ENCODE results near the gene RRP15.

RRP15 gene

DNA sequence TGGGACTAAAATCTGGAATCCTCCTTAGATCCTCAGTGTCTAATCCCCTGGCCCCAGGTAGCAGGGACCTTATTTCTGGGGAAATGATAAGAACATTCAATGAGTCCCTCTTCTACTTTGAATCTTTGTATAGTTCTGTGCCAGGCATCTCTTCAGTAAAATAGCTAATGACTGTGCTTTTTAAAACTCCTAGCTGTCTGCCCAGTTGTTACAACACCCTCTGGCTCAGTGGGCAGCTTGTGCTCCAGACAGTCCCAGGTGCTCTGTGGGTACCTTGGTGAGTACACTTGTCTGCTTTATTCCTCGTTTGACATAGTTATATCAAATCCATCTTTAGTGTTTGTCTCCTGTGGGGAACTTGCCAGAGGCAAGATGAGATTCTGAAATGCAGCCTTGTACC, 78.0 kb downstream of the RRP15 start:
- Histone ChIP-seq H3K9me3 (ENCODE audit: insufficient read depth, low read depth, low read length) (no peaks in the 10 kb centered on the region), H3K9ac (ENCODE audit: low read depth, low read length) (no peak overlapping the region), H3K36me3 (ENCODE audit: insufficient read depth, low read length) (no peaks in the 10 kb centered on the region), H3K4me1 (ENCODE audit: insufficient read depth, low read length) (no peaks in the 10 kb centered on the region), H3K27me3 (ENCODE audit: insufficient read depth, low read length) (no peaks in the 10 kb centered on the region), H3K4me3 (ENCODE audit: low read length) (no peak overlapping the region), H3K27ac (ENCODE audit: low read depth, low read length) (no peak overlapping the region)
- WGBS = 100% methylated on average over 1 of the region's 1 CpG

DNA sequence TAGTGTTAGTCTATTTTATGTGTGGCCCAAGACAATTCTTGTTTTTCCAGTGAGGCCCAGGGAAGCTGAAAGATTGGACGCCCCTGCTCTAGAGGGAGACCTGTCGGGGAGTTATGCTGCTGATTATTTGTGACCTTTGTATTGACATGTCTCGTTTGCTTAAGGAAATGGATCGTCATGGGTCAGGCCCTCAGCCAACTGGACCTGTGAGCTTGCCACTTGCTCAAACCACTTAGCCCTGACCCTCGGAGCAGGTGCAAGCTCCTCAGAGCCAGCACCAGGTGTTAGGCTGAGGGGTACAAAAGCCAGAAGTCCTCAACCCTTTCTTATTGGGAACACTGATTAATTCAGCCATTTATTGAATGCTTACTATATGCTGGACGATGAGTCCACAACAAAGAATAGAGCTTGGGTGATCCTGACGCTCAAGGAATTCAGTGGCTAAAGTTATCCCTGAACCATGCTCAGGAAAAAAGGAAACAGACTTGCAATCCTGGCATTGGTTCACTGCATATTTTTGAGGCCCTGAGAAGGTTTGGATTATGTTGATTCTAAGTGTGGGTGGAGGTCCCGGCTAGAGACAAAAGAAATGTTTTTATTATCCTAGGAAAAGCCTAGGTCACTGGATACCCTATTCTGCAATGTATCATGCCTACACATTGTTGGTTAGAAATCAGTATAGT, 79.1 kb downstream of the RRP15 start:
- no peaks in the 10 kb centered on the region for H3K9me3 ChIP-seq (ENCODE audit: insufficient read depth, low read depth, low read length)
- H3K4me1 ChIP-seq (ENCODE audit: insufficient read depth, low read length) = no peaks in the 10 kb centered on the region
- H3K27me3 ChIP-seq (ENCODE audit: insufficient read depth, low read length) = no peaks in the 10 kb centered on the region
- no peak overlapping the region for H3K27ac ChIP-seq (ENCODE audit: low read depth, low read length)
- 95% methylated on average over 8 of the region's 8 CpGs for WGBS
- no peak overlapping the region for H3K4me3 ChIP-seq (ENCODE audit: low read length)
- no peak overlapping the region for H3K9ac ChIP-seq (ENCODE audit: low read depth, low read length)
- H3K36me3 ChIP-seq (ENCODE audit: insufficient read depth, low read length) = no peaks in the 10 kb centered on the region

DNA sequence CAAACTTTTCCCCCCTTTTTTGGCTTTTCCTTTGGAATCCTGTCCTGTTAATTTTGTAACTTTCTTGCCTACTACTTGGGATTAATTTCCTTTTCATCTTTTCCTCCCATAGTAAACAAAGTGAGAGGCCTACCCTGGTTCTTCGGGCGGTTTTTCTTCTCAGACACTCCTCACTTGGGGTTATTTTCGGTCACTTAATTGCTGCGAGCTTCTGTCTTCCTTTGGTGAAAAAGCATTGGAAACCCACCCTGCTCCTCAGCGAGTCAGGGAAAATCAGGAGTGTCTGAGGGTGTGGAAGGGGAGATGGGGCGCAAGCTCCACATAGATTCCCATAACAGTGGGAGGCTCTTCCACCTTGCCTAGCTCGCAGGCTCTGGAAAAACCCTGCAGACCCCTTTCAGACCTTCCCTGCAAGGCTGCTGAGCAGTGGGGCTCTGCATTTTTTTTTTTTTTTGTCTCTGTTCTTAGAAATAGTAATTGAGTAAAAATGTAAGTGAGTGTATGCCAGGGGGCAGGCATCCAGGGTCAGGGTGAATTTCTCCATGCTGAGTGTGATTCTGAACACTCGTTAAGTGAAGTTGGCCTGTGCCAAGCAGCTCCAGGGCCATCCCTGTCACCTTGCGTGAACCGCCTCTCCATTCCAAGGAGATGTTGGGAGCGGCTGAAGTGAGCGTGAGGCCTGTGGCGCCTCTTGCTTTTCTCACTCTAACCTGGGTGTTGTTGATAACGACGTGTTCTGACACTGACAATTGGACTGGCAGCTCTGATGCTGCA, 80.3 kb downstream of the RRP15 start:
- no peaks in the 10 kb centered on the region for H3K36me3 ChIP-seq (ENCODE audit: insufficient read depth, low read length)
- no peak overlapping the region for H3K27ac ChIP-seq (ENCODE audit: low read depth, low read length)
- H3K9me3 ChIP-seq (ENCODE audit: insufficient read depth, low read depth, low read length) = no peaks in the 10 kb centered on the region
- H3K4me1 ChIP-seq (ENCODE audit: insufficient read depth, low read length) = no peaks in the 10 kb centered on the region
- H3K4me3 ChIP-seq (ENCODE audit: low read length) = no peak overlapping the region
- H3K27me3 ChIP-seq (ENCODE audit: insufficient read depth, low read length) = no peaks in the 10 kb centered on the region
- H3K9ac ChIP-seq (ENCODE audit: low read depth, low read length) = no peak overlapping the region
- 94% methylated on average over 14 of the region's 15 CpGs for WGBS

DNA sequence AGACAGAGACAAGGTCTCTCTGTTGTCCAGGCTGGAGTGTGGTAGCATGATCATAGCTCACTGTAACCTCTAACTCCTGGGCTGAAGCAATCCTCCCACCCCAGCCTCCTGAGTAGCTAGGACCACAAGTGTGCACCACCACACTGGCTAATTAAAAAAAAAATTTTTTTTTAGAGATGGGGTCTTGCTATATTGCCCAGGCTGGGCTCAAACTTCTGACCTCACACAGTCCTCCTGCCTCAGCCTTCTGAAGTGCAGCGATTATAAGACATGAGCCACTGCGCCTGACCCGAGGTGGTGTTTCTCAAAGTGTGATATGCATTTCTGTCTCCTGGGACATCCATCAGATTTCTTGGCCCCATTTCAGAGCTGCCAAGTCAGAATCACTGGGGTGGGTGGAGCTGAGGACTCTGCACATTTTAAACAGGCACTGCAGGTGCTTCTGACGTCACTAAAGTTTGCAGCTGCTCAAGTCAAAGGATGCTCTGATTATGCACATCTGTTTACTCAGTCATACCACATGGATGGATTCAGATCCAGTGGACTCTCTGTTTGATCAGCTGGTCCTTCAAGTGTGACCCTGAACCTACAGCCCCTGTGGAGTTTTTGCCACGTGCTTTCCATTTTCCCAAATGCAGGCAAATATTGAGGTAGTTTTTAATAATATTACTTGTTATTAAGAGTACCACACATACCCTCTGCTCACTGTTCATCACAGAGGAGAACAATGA, 81.4 kb downstream of the RRP15 start:
- no peak overlapping the region for H3K27ac ChIP-seq (ENCODE audit: low read depth, low read length)
- H3K4me3 ChIP-seq (ENCODE audit: low read length) = no peak overlapping the region
- H3K9me3 ChIP-seq (ENCODE audit: insufficient read depth, low read depth, low read length) = no peaks in the 10 kb centered on the region
- 91% methylated on average over 5 of the region's 5 CpGs for WGBS
- no peak overlapping the region for H3K9ac ChIP-seq (ENCODE audit: low read depth, low read length)
- no peaks in the 10 kb centered on the region for H3K4me1 ChIP-seq (ENCODE audit: insufficient read depth, low read length)
- H3K36me3 ChIP-seq (ENCODE audit: insufficient read depth, low read length) = no peaks in the 10 kb centered on the region
- no peaks in the 10 kb centered on the region for H3K27me3 ChIP-seq (ENCODE audit: insufficient read depth, low read length)

DNA sequence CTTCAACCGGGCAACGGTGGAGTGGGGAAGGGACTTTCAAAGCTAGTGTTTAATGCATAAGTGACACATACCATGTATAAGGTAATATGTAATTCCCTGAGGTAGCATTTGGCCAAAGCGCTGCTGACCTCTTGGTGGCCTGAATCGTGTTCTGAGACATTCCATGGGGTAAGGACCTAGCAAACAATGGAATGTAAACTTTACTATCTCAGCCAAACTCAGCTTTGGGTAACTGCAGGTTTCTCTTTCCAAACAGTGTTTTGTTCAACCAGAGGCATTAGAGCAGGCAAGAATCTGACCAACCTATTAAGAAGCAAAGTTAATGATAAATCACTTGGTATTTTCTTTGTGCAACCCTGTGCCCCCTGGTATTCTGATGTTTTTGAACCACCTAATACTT, 82.0 kb downstream of the RRP15 start:
- Histone ChIP-seq H3K27me3 (ENCODE audit: insufficient read depth, low read length) (no peaks in the 10 kb centered on the region), H3K9ac (ENCODE audit: low read depth, low read length) (no peak overlapping the region), H3K4me1 (ENCODE audit: insufficient read depth, low read length) (no peaks in the 10 kb centered on the region), H3K27ac (ENCODE audit: low read depth, low read length) (no peak overlapping the region), H3K4me3 (ENCODE audit: low read length) (no peak overlapping the region), H3K9me3 (ENCODE audit: insufficient read depth, low read depth, low read length) (no peaks in the 10 kb centered on the region), H3K36me3 (ENCODE audit: insufficient read depth, low read length) (no peaks in the 10 kb centered on the region)
- 94% methylated on average over 4 of the region's 4 CpGs for WGBS

DNA sequence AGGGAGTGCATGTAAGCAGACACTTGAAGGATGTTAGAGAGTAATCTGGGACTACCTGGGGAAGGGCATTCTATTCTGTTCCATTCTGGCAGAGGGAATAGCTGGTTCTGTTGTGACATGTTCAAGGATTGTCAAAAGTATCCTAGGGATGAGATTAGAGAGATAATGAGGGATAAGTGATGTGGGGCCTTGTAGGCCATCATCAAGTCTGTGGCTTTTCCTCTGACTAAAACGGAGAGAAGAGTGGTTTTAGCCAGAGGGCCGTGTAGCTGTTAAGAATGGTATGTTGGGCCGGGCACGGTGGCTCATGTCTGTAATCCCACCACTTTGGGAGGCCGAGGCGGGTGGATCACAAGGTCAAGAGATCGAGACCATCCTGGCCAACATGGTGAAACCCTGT, 83.6 kb downstream of the RRP15 start:
- Histone ChIP-seq H3K27me3 (ENCODE audit: insufficient read depth, low read length) (no peaks in the 10 kb centered on the region), H3K36me3 (ENCODE audit: insufficient read depth, low read length) (no peaks in the 10 kb centered on the region), H3K4me3 (ENCODE audit: low read length) (no peak overlapping the region), H3K4me1 (ENCODE audit: insufficient read depth, low read length) (no peaks in the 10 kb centered on the region), H3K9me3 (ENCODE audit: insufficient read depth, low read depth, low read length) (no peaks in the 10 kb centered on the region), H3K9ac (ENCODE audit: low read depth, low read length) (no peak overlapping the region), H3K27ac (ENCODE audit: low read depth, low read length) (no peak overlapping the region)
- WGBS = 95% methylated on average over 7 of the region's 7 CpGs

DNA sequence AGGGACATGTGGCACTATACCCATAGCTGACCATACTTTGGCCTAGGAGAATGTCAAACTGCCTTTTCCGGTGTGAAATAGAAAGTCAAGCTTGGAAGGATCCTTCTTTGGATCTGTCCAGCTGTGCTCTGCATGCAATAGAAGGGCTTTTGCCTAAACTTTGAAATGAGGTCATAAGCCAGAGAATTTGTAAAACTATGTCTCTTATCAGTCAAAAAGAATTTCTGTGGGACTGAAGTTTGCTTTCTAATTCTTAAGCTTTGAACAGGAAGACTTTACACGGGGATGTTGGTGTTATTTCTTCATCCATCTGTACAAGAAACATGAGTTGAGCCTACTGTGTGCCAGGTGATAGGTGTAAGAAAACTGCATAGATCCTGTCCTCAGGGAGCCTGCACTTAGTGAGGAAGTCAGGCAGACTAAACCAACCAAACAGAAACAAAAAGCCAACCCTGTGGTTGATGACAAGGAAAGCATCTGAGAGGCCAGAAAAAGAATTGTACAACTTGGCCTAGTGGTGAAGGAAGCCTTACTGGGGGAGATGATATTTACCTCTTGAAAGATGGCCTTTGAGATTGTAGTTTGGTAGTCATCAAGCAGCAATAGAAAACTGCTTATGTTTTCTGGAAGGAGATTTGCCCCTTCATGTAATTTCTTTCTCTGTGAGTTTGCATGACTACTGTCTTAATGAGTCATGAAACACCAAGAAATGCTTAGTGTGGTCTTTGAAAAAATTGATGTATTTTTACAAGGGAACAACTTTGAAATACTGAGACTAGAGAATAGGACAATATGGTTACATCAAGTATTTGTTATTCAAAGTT, 84.8 kb downstream of the RRP15 start:
- no peak overlapping the region for H3K4me3 ChIP-seq (ENCODE audit: low read length)
- H3K9me3 ChIP-seq (ENCODE audit: insufficient read depth, low read depth, low read length) = no peaks in the 10 kb centered on the region
- no peaks in the 10 kb centered on the region for H3K27me3 ChIP-seq (ENCODE audit: insufficient read depth, low read length)
- H3K27ac ChIP-seq (ENCODE audit: low read depth, low read length) = no peak overlapping the region
- no peak overlapping the region for H3K9ac ChIP-seq (ENCODE audit: low read depth, low read length)
- H3K4me1 ChIP-seq (ENCODE audit: insufficient read depth, low read length) = no peaks in the 10 kb centered on the region; the same call in 1 of the 2 replicates
- no peaks in the 10 kb centered on the region for H3K36me3 ChIP-seq (ENCODE audit: insufficient read depth, low read length)
- WGBS = 100% methylated on average over 2 of the region's 2 CpGs

DNA sequence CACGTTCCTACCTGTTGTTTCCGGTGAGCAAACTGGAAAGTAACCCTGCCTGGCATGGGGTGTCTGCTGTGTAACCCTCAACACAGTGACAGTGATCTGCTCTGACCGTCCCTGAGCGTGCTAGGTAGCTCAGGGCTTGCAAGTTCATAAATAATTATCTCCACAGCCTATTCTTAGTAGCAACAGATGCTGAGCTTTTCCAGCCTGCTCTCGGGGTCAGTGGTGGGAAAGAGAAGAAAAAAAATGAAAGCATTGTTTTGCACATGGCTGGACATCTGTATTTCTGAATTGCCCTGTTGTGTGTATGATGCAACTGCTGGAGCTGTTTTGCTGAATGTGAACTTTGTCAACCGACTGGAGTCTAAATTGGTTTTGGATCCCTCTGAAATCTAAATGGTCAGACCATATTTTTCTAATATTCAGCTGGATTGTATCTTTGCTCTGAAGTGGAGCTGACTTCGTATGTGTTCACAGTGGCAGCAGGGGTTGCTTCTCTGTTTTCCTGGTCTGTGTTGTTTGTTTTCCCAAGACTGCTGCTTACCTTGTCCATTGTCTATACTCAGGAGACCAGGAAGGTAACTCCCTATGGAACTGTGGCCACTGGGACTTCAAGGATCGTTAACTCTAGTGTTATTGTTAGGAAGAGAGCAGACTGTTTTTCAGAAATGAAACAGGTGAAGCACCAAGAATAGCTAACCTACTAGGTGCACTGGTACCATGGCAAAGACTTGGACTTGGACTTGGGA, 87.0 kb downstream of the RRP15 start:
- Histone ChIP-seq H3K9me3 (ENCODE audit: insufficient read depth, low read depth, low read length) (no peaks in the 10 kb centered on the region), H3K4me1 (ENCODE audit: insufficient read depth, low read length) (no peaks in the 10 kb centered on the region; the same call in 1 of the 2 replicates), H3K36me3 (ENCODE audit: insufficient read depth, low read length) (no peaks in the 10 kb centered on the region), H3K4me3 (ENCODE audit: low read length) (no peak overlapping the region), H3K9ac (ENCODE audit: low read depth, low read length) (no peak overlapping the region), H3K27ac (ENCODE audit: low read depth, low read length) (no peak overlapping the region), H3K27me3 (ENCODE audit: insufficient read depth, low read length) (no peaks in the 10 kb centered on the region)
- 89% methylated on average over 8 of the region's 8 CpGs for WGBS

DNA sequence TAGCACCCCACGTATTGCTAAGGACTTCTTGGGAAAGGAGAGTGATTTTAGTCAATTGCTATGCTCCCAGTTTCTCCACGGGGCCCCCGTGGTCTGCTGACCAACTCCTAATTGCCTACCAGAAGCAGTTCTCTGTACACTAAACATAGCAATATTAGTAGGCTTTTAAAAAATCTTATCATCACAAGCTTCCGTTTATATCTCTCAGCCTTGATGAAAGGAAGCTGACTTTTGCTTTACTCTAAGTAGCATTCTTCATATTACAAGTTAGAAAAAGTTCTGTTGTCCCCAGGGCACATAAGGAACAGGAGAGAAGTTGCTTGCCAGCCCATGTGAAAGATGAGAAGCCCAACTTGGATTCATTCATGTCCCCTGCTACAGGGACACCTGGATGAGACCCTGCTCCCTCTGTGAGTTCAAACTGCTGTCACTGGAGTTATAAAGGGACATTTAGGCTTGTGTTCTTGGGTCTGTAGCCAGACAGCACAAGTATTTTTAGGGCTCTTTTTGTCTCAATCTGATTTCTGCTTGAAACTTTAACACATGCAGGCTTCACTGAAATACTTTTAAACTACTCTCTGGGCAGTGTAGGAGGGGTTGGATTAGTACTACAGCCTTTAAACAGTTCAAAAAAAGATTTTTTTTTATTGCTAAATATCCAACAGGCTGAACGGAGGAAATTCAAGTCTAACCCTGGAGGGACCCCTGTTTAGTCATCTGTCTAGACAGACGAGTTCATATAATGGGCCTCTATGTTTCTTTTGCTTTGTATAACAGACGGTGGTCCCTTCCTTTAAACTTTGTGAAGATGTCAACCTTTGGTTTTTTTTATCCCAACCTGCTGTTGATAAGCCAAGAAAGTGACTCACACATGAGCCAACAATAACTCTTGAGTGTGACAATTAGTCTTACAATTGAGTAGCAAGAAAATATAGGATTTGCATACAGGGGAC, 89.6 kb downstream of the RRP15 start:
- 88% methylated on average over 6 of the region's 7 CpGs for WGBS
- H3K9ac ChIP-seq (ENCODE audit: low read depth, low read length) = no peak overlapping the region
- no peak overlapping the region for H3K4me3 ChIP-seq (ENCODE audit: low read length)
- H3K36me3 ChIP-seq (ENCODE audit: insufficient read depth, low read length) = no peaks in the 10 kb centered on the region
- H3K9me3 ChIP-seq (ENCODE audit: insufficient read depth, low read depth, low read length) = no peaks in the 10 kb centered on the region
- H3K27me3 ChIP-seq (ENCODE audit: insufficient read depth, low read length) = no peaks in the 10 kb centered on the region
- H3K4me1 ChIP-seq (ENCODE audit: insufficient read depth, low read length) = no peaks in the 10 kb centered on the region; the same call in 1 of the 2 replicates
- H3K27ac ChIP-seq (ENCODE audit: low read depth, low read length) = no peak overlapping the region

All from HUES64 (cell line).